SK-N-SH (cell line): ENCODE results near the gene MME.

Source experiments
- EP300 ChIP-seq, 2 experiments: IDR thresholded peaks; 2 replicates each; pipeline versions ENCODE4 v1.4.0 to v1.6.1; 2012; ENCODE audit warnings: borderline replicate concordance in 1 of 2, low read depth in 1 of 2, low read length in 1 of 2
- EZH2phosphoT487 ChIP-seq: fragments of 200-600 bp; sonication (generic); IDR thresholded peaks from 2 replicates; pipeline ENCODE4 v1.6.1; 2017; ENCODE audit warnings: low read depth, mixed run types, mild to moderate bottlenecking, antibody characterized with exemption, moderate library complexity, borderline replicate concordance
- SIN3A ChIP-seq: IDR thresholded peaks from 2 replicates; pipeline ENCODE4 v1.6.1; 2012; ENCODE audit warnings: low read depth, mild to moderate bottlenecking, low read length, moderate library complexity, borderline replicate concordance
- YY1 ChIP-seq: IDR thresholded peaks from 2 replicates; pipeline ENCODE4 v1.4.0; 2012; ENCODE audit warnings: low read depth, mild to moderate bottlenecking
- TF ChIP-seq, protein P1 (sequence below): IDR thresholded peaks from 2 replicates; pipeline ENCODE4 v1.4.0; 2012; ENCODE audit warnings: low read depth
- TF ChIP-seq, protein P2 (sequence below): fragments of 200-600 bp; sonication (generic); IDR thresholded peaks from 2 replicates; pipeline ENCODE4 v1.6.1; 2017; ENCODE audit warnings: antibody characterized with exemption, mild to moderate bottlenecking, moderate library complexity
- TF ChIP-seq, protein P3 (sequence below): IDR thresholded peaks from 2 replicates; pipeline ENCODE4 v1.4.0; 2012; ENCODE audit warnings: low read depth, borderline replicate concordance

GRCh38 chr3:155193868-155194267, 113.7 kb downstream of the MME start:
- TF ChIP-seq, protein P1, sequence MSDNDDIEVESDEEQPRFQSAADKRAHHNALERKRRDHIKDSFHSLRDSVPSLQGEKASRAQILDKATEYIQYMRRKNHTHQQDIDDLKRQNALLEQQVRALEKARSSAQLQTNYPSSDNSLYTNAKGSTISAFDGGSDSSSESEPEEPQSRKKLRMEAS: no peak
- TF ChIP-seq, protein P2, sequence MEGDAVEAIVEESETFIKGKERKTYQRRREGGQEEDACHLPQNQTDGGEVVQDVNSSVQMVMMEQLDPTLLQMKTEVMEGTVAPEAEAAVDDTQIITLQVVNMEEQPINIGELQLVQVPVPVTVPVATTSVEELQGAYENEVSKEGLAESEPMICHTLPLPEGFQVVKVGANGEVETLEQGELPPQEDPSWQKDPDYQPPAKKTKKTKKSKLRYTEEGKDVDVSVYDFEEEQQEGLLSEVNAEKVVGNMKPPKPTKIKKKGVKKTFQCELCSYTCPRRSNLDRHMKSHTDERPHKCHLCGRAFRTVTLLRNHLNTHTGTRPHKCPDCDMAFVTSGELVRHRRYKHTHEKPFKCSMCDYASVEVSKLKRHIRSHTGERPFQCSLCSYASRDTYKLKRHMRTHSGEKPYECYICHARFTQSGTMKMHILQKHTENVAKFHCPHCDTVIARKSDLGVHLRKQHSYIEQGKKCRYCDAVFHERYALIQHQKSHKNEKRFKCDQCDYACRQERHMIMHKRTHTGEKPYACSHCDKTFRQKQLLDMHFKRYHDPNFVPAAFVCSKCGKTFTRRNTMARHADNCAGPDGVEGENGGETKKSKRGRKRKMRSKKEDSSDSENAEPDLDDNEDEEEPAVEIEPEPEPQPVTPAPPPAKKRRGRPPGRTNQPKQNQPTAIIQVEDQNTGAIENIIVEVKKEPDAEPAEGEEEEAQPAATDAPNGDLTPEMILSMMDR: no peak
- TF ChIP-seq SIN3A (no peak), EP300 (IDR thresholded peaks at IDR 0.05; ENCODE audit: borderline replicate concordance in 1 of 2, low read depth in 1 of 2, low read length in 1 of 2) (no peak), EZH2phosphoT487 (no peak), YY1 (no peak)
- TF ChIP-seq, protein P3, sequence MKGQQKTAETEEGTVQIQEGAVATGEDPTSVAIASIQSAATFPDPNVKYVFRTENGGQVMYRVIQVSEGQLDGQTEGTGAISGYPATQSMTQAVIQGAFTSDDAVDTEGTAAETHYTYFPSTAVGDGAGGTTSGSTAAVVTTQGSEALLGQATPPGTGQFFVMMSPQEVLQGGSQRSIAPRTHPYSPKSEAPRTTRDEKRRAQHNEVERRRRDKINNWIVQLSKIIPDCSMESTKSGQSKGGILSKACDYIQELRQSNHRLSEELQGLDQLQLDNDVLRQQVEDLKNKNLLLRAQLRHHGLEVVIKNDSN: no peak
